Fibroblast of lung (primary cell): Measurements from ENCODE around the gene HMGXB4. TPM values are rescaled to one million over a fixed set of nuclear protein-coding genes. Genes with fewer than 3 reads are reported as not detected.

Experiments used
- DNase-seq, 2 donors: peaks; one replicate each; pipeline versions ENCODE4 v3.0.0 to v3.0.0-alpha.2; 2010; ENCODE audit warnings: low read depth in 2 of 2
- H2AFZ ChIP-seq: 2 replicates; pipeline ENCODE4 v1.5.1; 2012; ENCODE audit warnings: low read length, control low read depth, inconsistent platforms
- H3K27ac ChIP-seq: 2 replicates; pipeline ENCODE4 v1.5.1; 2011; ENCODE audit warnings: low read length, control low read depth; ENCODE audit not compliant: insufficient read depth
- H3K27me3 ChIP-seq: 2 replicates; pipeline ENCODE4 v1.5.1; 2011; ENCODE audit warnings: mild to moderate bottlenecking, low read length; ENCODE audit not compliant: control insufficient read depth, insufficient read depth
- H3K36me3 ChIP-seq: 2 replicates; pipeline ENCODE4 v1.5.1; 2011; ENCODE audit warnings: low read length; ENCODE audit not compliant: control insufficient read depth, insufficient read depth
- H3K4me1 ChIP-seq: 2 replicates; pipeline ENCODE4 v1.5.1; 2011; ENCODE audit warnings: low read length; ENCODE audit not compliant: control insufficient read depth, insufficient read depth; ENCODE audit errors: extremely low read depth
- H3K4me2 ChIP-seq: 2 replicates; pipeline ENCODE4 v1.5.1; 2011; ENCODE audit warnings: low read length, control low read depth; ENCODE audit not compliant: insufficient read depth; ENCODE audit errors: extremely low read depth
- H3K4me3 ChIP-seq, 4 experiments: fragments of 200-600 bp in 1 of 4; sonication (generic) in 1 of 4; replicated peaks in 1 of 4; 2 replicates each; pipeline ENCODE4 v1.5.1; 2011 to 2016; ENCODE audit warnings: low read length in 4 of 4, low read depth in 3 of 4, mild to moderate bottlenecking in 3 of 4, control low read depth in 2 of 4, inconsistent platforms in 1 of 4, mixed read lengths in 1 of 4; ENCODE audit not compliant: insufficient read depth in 1 of 4; ENCODE audit errors: control extremely low read depth in 1 of 4
- H3K79me2 ChIP-seq: 2 replicates; pipeline ENCODE4 v1.5.1; 2012; ENCODE audit warnings: mild to moderate bottlenecking, low read length, inconsistent platforms; ENCODE audit not compliant: control insufficient read depth, insufficient read depth
- H3K9ac ChIP-seq: 2 replicates; pipeline ENCODE4 v1.5.1; 2011; ENCODE audit warnings: mild to moderate bottlenecking, low read length, control low read depth; ENCODE audit not compliant: insufficient read depth
- H3K9me3 ChIP-seq: 2 replicates; pipeline ENCODE4 v1.5.1; 2012; ENCODE audit warnings: low read depth, low read length; ENCODE audit not compliant: control insufficient read depth, insufficient read depth
- H4K20me1 ChIP-seq: 2 replicates; pipeline ENCODE4 v1.5.1; 2011; ENCODE audit warnings: low read length; ENCODE audit not compliant: control insufficient read depth, insufficient read depth; ENCODE audit errors: extremely low read depth
- CTCF ChIP-seq, 2 donors: IDR thresholded peaks in 1 of 2; conservative IDR thresholded peaks in 1 of 2; 1 replicate in 1 of 2; 2 replicates in 1 of 2; pipeline ENCODE4 v1.5.1; 2011 to 2012; ENCODE audit warnings: low read length in 2 of 2, control low read depth in 1 of 2, inconsistent platforms in 1 of 2, low read depth in 1 of 2, mild to moderate bottlenecking in 1 of 2
- EZH2 ChIP-seq: IDR thresholded peaks from 2 replicates; pipeline ENCODE4 v1.5.1; 2012; ENCODE audit warnings: low read length, control low read depth, mild to moderate bottlenecking; ENCODE audit errors: missing control alignments
- polyA plus RNA-seq, 2 donors: library from polyadenylated mRNA; depleted of rRNA in 1 of 2; stranded (reverse) in 1 of 2; unstranded in 1 of 2; fragments of >200 nt; gene quantifications; 2 replicates each; pipeline ENCODE4 v1.2.1, GENCODE V29; 2011 to 2012; ENCODE audit warnings: missing spikeins in 1 of 2
- total RNA-seq: library from RNA; depleted of rRNA; stranded (reverse); fragments of >200 nt; gene quantifications from 2 replicates; pipeline ENCODE4 v1.2.1, GENCODE V29; 2014

The HMGXB4 gene
- total and polyA plus RNA-seq, 2 donors (not counting 1 experiment from before 2014, with no cell fraction given), result 17.3 to 31.2 TPM

- Histone ChIP-seq H3K36me3 (no peaks in the 10 kb centered on the region), H3K9me3 (no peaks in the 10 kb centered on the region), H3K27ac (no peak overlapping the region), H3K9ac (no peak overlapping the region), H3K79me2 (no peaks in the 10 kb centered on the region), H3K27me3 (no peaks in the 10 kb centered on the region), H3K4me3 (no peak overlapping the region), H3K4me2 (no peak overlapping the region), H3K4me1 (no peaks in the 10 kb centered on the region), H2AFZ (no peak overlapping the region), H4K20me1 (no peaks in the 10 kb centered on the region)
- DNase-seq, result no peak
- TF ChIP-seq CTCF (conservative IDR thresholded peaks at IDR 0.05 in 1 of 2, IDR thresholded peaks at IDR 0.05 in 1 of 2; ENCODE audit: low read depth in 1 of 2, low read length in 2 of 2) (no peak), EZH2 (no peak)
Measured at GRCh38 chr22:35226958-35227647, 30.2 kb upstream of the HMGXB4 start.

- Histone ChIP-seq H3K27me3 (peaks cover 5% of the 10 kb centered on the region), H3K9ac (no peak overlapping the region), H2AFZ (no peak overlapping the region), H3K4me1 (no peaks in the 10 kb centered on the region), H3K9me3 (no peaks in the 10 kb centered on the region), H3K4me3 (no peak overlapping the region), H3K36me3 (no peaks in the 10 kb centered on the region), H3K79me2 (no peaks in the 10 kb centered on the region), H3K4me2 (no peak overlapping the region), H3K27ac (no peak overlapping the region), H4K20me1 (no peaks in the 10 kb centered on the region)
- TF ChIP-seq CTCF (conservative IDR thresholded peaks at IDR 0.05 in 1 of 2, IDR thresholded peaks at IDR 0.05 in 1 of 2; ENCODE audit: low read depth in 1 of 2, low read length in 2 of 2) (no peak), EZH2 (no peak)
- no peak for DNase-seq
Measured at GRCh38 chr22:35229865-35230264, 27.4 kb upstream of the HMGXB4 start.

GRCh38 chr22:35230417-35230816, 26.9 kb upstream of the HMGXB4 start:
- H2AFZ ChIP-seq, result no peak overlapping the region
- H3K4me3 ChIP-seq, result no peak overlapping the region
- H3K4me2 ChIP-seq, result no peak overlapping the region
- H3K27ac ChIP-seq, result no peak overlapping the region
- H3K9me3 ChIP-seq, result no peaks in the 10 kb centered on the region
- no peaks in the 10 kb centered on the region for H3K79me2 ChIP-seq
- no peak for TF ChIP-seq EZH2
- TF ChIP-seq CTCF (conservative IDR thresholded peaks at IDR 0.05 in 1 of 2, IDR thresholded peaks at IDR 0.05 in 1 of 2; ENCODE audit: low read depth in 1 of 2, low read length in 2 of 2), result no peak
- H3K4me1 ChIP-seq, result no peaks in the 10 kb centered on the region
- no peaks in the 10 kb centered on the region for H4K20me1 ChIP-seq
- peaks cover 5% of the 10 kb centered on the region for H3K27me3 ChIP-seq
- H3K9ac ChIP-seq, result no peak overlapping the region
- no peaks in the 10 kb centered on the region for H3K36me3 ChIP-seq
- no peak for DNase-seq
